HUES48 (cell line): ENCODE data around the gene INTS1.

Experiments
- H3K27ac ChIP-seq: one replicate; pipeline ENCODE4 v1.7.0; 2013; ENCODE audit warnings: low read depth, low read length, inconsistent platforms
- H3K27me3 ChIP-seq: 2 replicates; pipeline ENCODE4 v1.6.1; 2013; ENCODE audit warnings: mild to moderate bottlenecking, low read length; ENCODE audit not compliant: control insufficient read depth, insufficient read depth
- H3K36me3 ChIP-seq: 2 replicates; pipeline ENCODE4 v1.6.1; 2013; ENCODE audit warnings: low read length; ENCODE audit not compliant: control insufficient read depth, insufficient read depth
- H3K4me1 ChIP-seq: 2 replicates; pipeline ENCODE4 v1.6.1; 2013; ENCODE audit warnings: mild to moderate bottlenecking, low read length; ENCODE audit not compliant: control insufficient read depth, insufficient read depth
- H3K4me3 ChIP-seq: 2 replicates; pipeline ENCODE4 v1.5.1; 2013; ENCODE audit warnings: mild to moderate bottlenecking, low read depth, low read length
- H3K9ac ChIP-seq: 2 replicates; pipeline ENCODE4 v1.6.1; 2013; ENCODE audit warnings: mild to moderate bottlenecking, low read depth, low read length, moderate library complexity
- H3K9me3 ChIP-seq: 2 replicates; pipeline ENCODE4 v1.6.1; 2013; ENCODE audit warnings: low read length; ENCODE audit not compliant: control insufficient read depth, insufficient read depth

The INTS1 gene

DNA sequence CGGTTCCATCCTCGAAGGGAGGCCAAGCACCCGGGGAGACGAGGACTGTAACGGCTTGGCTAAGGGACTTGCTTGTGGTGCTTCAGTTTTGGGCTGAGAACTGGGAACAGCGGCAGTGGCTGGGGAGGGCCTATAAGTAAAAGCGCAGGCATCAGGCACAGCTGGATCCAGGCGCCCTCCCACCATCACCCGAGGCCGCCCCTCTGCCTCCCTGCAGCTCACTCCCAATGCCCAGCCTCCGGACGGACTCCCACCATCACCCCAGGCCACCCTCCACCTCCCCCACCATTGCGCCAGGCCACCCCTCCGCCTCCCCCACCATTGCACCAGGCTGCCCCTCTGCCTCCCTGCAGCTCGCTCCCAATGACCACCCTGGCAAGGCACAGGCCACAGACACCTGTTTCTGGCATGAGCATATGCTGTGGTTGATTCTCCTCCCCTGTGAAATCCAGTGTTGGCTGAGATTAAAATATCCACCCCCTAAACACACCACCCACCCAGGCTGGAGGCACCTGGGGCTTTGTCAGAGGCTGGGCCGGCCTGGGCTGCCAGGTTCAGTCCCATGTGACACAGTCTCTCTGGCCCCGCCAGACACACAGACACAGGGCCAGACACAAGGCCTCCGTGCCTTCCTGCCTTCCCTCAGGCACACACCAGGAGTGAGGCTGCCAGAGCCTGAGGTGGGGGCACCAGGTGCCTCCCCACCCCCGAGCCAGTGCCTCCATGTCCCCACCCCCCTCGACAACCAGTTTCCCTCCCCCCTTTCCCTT, 61.6 kb downstream of the INTS1 start:
- H3K36me3 ChIP-seq = no peaks in the 10 kb centered on the region
- no peak overlapping the region for H3K27ac ChIP-seq
- H3K9ac ChIP-seq = no peak overlapping the region
- H3K4me3 ChIP-seq = no peak overlapping the region
- no peaks in the 10 kb centered on the region for H3K4me1 ChIP-seq
- no peaks in the 10 kb centered on the region for H3K9me3 ChIP-seq
- H3K27me3 ChIP-seq = no peaks in the 10 kb centered on the region

DNA sequence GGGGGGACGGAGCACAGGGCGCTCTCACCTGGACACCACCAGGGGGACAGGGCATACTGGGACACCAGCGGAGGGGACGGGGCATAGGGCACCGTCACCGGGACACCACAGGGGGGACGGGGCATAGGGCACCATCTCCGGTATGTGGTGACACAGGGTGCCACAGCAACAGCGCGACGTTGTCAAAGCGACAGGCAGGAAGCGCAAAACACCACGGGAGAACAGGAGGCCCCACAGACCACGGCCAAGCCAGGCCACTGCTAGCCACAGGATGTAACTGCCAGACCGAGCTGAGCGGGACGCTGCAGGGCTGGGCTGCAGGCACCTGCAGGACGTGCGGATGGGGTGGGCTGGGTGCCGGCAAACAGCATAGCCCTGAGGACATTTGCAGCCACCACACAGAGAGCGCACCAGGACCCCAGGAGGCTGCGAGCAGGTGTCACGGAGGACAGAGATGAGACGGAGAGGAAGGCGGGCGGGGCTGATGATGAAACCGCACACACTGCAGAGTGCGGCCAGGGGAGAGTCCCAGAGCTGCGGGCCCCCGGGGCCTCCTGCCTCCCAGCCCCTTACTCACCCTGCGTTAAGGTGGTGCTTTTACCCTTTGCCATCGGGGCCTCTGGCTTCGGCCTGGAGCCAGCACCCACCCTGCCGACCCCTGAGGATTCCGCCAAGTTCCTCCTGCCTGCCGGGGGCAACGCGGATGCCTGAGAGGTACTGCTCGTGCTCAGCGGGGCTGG, 62.4 kb downstream of the INTS1 start:
- H3K27ac ChIP-seq = no peak overlapping the region
- no peaks in the 10 kb centered on the region for H3K4me1 ChIP-seq

GRCh38 chr7:1440620-1441019, 63.6 kb downstream of the INTS1 start:
- Histone ChIP-seq H3K4me1 (no peaks in the 10 kb centered on the region), H3K4me3 (no peak overlapping the region), H3K36me3 (no peaks in the 10 kb centered on the region), H3K27me3 (no peaks in the 10 kb centered on the region), H3K27ac (no peak overlapping the region), H3K9ac (no peak overlapping the region), H3K9me3 (no peaks in the 10 kb centered on the region)

More for the DNA sequence above, 62.4 kb downstream of the INTS1 start:
- Histone ChIP-seq H3K9me3 (no peaks in the 10 kb centered on the region), H3K4me3 (no peak overlapping the region), H3K27me3 (no peaks in the 10 kb centered on the region), H3K36me3 (no peaks in the 10 kb centered on the region), H3K9ac (no peak overlapping the region)

DNA sequence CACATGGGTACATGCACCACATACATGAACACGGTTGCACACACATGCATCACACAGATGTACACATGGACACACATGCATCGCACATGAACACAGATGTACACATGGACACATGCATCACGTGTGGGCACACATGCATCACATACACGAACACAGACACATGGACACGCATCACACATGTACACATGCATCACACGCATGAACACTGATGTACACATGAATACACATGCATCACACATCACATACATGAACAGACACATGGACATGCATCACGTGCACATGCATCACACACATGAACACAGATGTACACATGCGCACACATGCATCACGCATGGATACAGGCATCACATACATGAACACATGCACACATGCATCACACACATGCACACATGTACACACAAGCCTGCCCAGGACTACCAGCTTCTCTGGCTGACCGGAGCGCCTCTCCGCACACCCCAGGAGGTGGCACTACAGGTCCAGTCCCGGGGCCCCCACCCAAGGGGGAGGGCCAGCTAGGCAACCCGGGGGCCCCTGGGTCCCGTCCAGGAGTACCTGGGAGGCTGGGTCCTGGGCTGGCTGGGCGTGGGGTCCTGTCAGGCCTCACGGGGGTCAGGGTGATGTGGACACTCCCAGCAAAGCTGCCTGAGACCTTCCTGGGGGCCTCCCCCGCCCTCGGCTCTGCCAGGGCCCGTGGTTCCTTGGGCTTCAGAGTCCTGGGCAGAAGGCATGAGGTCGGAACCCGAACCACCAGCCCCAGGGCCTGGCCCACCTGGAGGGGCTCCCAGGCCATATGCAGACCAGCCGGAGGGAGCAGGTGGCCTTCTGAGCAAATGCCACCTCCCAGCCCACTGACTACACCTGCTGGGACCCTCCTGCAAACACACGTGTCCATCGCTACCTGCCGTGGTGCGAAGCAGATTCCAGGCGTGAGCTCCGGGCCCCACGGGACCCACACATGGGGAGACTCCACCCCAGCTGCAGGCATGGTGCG, 64.5 kb downstream of the INTS1 start:
- H3K9ac ChIP-seq = no peak overlapping the region
- H3K36me3 ChIP-seq = no peaks in the 10 kb centered on the region
- H3K27ac ChIP-seq = no peak overlapping the region
- H3K4me1 ChIP-seq = no peaks in the 10 kb centered on the region
- H3K27me3 ChIP-seq = no peaks in the 10 kb centered on the region
- no peak overlapping the region for H3K4me3 ChIP-seq
- no peaks in the 10 kb centered on the region for H3K9me3 ChIP-seq

GRCh38 chr7:1438821-1439220, 65.4 kb downstream of the INTS1 start:
- Histone ChIP-seq H3K4me1 (no peaks in the 10 kb centered on the region), H3K9me3 (no peaks in the 10 kb centered on the region), H3K9ac (no peak overlapping the region), H3K4me3 (no peak overlapping the region), H3K36me3 (no peaks in the 10 kb centered on the region), H3K27me3 (no peaks in the 10 kb centered on the region), H3K27ac (no peak overlapping the region)

DNA sequence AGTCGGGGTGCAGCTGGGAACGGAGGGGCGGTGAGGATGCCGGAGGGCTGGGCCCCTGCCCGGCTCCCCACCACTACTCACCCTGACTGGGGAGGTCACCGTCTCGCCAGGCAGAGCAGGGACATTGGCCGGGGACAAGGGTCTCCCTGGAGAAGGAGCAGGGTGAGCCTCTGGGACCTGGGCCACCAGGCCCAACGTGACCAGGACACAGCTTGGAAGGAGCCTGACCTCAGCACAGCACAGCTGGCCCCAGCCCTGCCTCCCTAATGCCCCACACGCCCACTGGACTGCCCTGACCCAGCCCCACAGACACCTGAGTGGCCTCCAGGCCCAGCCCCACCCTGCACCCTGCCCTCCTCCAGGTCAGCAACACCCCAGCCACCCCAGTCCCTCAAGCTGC, 66.0 kb downstream of the INTS1 start:
- Histone ChIP-seq H3K27me3 (no peaks in the 10 kb centered on the region), H3K36me3 (no peaks in the 10 kb centered on the region), H3K9me3 (no peaks in the 10 kb centered on the region), H3K27ac (no peak overlapping the region), H3K4me3 (no peak overlapping the region), H3K9ac (no peak overlapping the region), H3K4me1 (no peaks in the 10 kb centered on the region)

GRCh38 chr7:1437155-1437880, 66.9 kb downstream of the INTS1 start:
- H3K27ac ChIP-seq = no peak overlapping the region
- H3K4me1 ChIP-seq = no peaks in the 10 kb centered on the region
- no peaks in the 10 kb centered on the region for H3K36me3 ChIP-seq
- H3K9ac ChIP-seq = no peak overlapping the region
- H3K27me3 ChIP-seq = no peaks in the 10 kb centered on the region
- H3K9me3 ChIP-seq = no peaks in the 10 kb centered on the region
- no peak overlapping the region for H3K4me3 ChIP-seq

GRCh38 chr7:1436608-1437007, 67.6 kb downstream of the INTS1 start:
- Histone ChIP-seq H3K9ac (no peak overlapping the region), H3K36me3 (no peaks in the 10 kb centered on the region), H3K4me1 (no peaks in the 10 kb centered on the region), H3K27ac (no peak overlapping the region), H3K9me3 (no peaks in the 10 kb centered on the region), H3K4me3 (no peak overlapping the region), H3K27me3 (no peaks in the 10 kb centered on the region)

GRCh38 chr7:1434891-1435670, 69.1 kb downstream of the INTS1 start:
- no peaks in the 10 kb centered on the region for H3K9me3 ChIP-seq
- H3K27ac ChIP-seq = no peak overlapping the region
- no peaks in the 10 kb centered on the region for H3K36me3 ChIP-seq
- no peaks in the 10 kb centered on the region for H3K4me1 ChIP-seq
- no peak overlapping the region for H3K9ac ChIP-seq
- H3K4me3 ChIP-seq = no peak overlapping the region
- no peaks in the 10 kb centered on the region for H3K27me3 ChIP-seq
